CD14-positive monocyte (primary cell): ENCODE data around the gene LRRC61. TPM values are rescaled to one million over a fixed set of nuclear protein-coding genes. Genes with fewer than 3 reads are reported as not detected.
A peak's percentile ranks its signal among the peaks of the same experiment; 100 is the strongest.

Experiments used
- DNase-seq, 3 donors: peaks; one replicate each; pipeline ENCODE4 v3.0.0-alpha.2; 2011 to 2022
- H2AFZ ChIP-seq: 2 replicates; pipeline ENCODE4 v1.6.0; 2012; ENCODE audit warnings: mild to moderate bottlenecking, low read depth, low read length, inconsistent platforms; ENCODE audit not compliant: insufficient read depth, poor library complexity, severe bottlenecking
- H3K27ac ChIP-seq, 2 donors: 1 replicate in 1 of 2; 2 replicates in 1 of 2; pipeline ENCODE4 v1.5.1; 2012 to 2013; ENCODE audit warnings: low read length in 2 of 2, control low read depth in 1 of 2, inconsistent platforms in 1 of 2, low read depth in 1 of 2, mild to moderate bottlenecking in 1 of 2
- H3K27me3 ChIP-seq, 2 donors: one replicate each; pipeline versions ENCODE4 v1.6.0 to v1.6.1; 2011 to 2013; ENCODE audit warnings: low read length in 2 of 2; ENCODE audit not compliant: control insufficient read depth in 2 of 2, insufficient read depth in 2 of 2
- H3K36me3 ChIP-seq, 2 donors: replicated peaks in 1 of 2; 1 replicate in 1 of 2; 2 replicates in 1 of 2; pipeline versions ENCODE4 v1.5.1 to v1.6.1; 2012 to 2013; ENCODE audit warnings: low read length in 2 of 2, control low read depth in 1 of 2, inconsistent platforms in 1 of 2, mild to moderate bottlenecking in 1 of 2; ENCODE audit not compliant: insufficient read depth in 2 of 2, control insufficient read depth in 1 of 2
- H3K4me1 ChIP-seq, 2 donors: 1 replicate in 1 of 2; 2 replicates in 1 of 2; pipeline versions ENCODE4 v1.5.1 to v1.6.1; 2012 to 2013; ENCODE audit warnings: low read length in 2 of 2, control low read depth in 1 of 2, inconsistent platforms in 1 of 2, mild to moderate bottlenecking in 1 of 2, moderate library complexity in 1 of 2; ENCODE audit not compliant: insufficient read depth in 2 of 2, control insufficient read depth in 1 of 2
- H3K4me2 ChIP-seq: replicated peaks from 2 replicates; pipeline ENCODE3; 2012; ENCODE audit warnings: low read length, moderate library complexity, mild to moderate bottlenecking; ENCODE audit not compliant: poor library complexity, severe bottlenecking; ENCODE audit errors: extremely low read depth
- H3K4me3 ChIP-seq, 3 experiments: fragments of 200-600 bp in 1 of 3; sonication (generic) in 1 of 3; replicated peaks in 1 of 3; 1 replicate in 2 of 3; 2 replicates in 1 of 3; pipeline ENCODE4 v1.5.1; 2011 to 2013; ENCODE audit warnings: low read length in 3 of 3, mild to moderate bottlenecking in 3 of 3, control low read depth in 2 of 3, low read depth in 2 of 3, inconsistent platforms in 1 of 3, moderate library complexity in 1 of 3
- H3K79me2 ChIP-seq: 2 replicates; pipeline ENCODE4 v1.6.0; 2012; ENCODE audit warnings: mild to moderate bottlenecking, control low read depth, inconsistent platforms, low read length, moderate library complexity; ENCODE audit not compliant: insufficient read depth
- H3K9ac ChIP-seq: 2 replicates; pipeline ENCODE4 v1.6.0; 2017; ENCODE audit warnings: low read length, mild to moderate bottlenecking; ENCODE audit not compliant: insufficient read depth, poor library complexity, severe bottlenecking
- H3K9me3 ChIP-seq, 2 donors: replicated peaks in 1 of 2; 1 replicate in 1 of 2; 2 replicates in 1 of 2; pipeline versions ENCODE4 v1.5.1 to v1.6.1; 2012 to 2013; ENCODE audit warnings: low read length in 2 of 2, control low read depth in 1 of 2; ENCODE audit not compliant: control insufficient read depth in 1 of 2, insufficient read depth in 1 of 2
- H4K20me1 ChIP-seq: 2 replicates; pipeline ENCODE4 v1.6.0; 2012; ENCODE audit warnings: mild to moderate bottlenecking, low read length, control low read depth, moderate library complexity; ENCODE audit not compliant: insufficient read depth
- H3K27ac Mint-ChIP-seq, 7 donors: one replicate each; pipeline ENCODE4 v1.8.0; 2020; ENCODE audit warnings: mild to moderate bottlenecking in 7 of 7, mixed read lengths in 7 of 7, moderate library complexity in 6 of 7, inconsistent platforms in 2 of 7
- H3K27me3 Mint-ChIP-seq, 3 donors: one replicate each; pipeline ENCODE4 v1.8.0; 2021 to 2022; ENCODE audit warnings: low read depth in 3 of 3, mild to moderate bottlenecking in 3 of 3, mixed read lengths in 3 of 3, moderate library complexity in 3 of 3, inconsistent platforms in 1 of 3
- H3K36me3 Mint-ChIP-seq, 2 donors: one replicate each; pipeline ENCODE4 v1.8.0; 2020; ENCODE audit warnings: mixed read lengths in 2 of 2, inconsistent platforms in 1 of 2, mild to moderate bottlenecking in 1 of 2
- H3K4me1 Mint-ChIP-seq: one replicate; pipeline ENCODE4 v1.8.0; 2020; ENCODE audit warnings: mild to moderate bottlenecking, mixed read lengths
- H3K4me3 Mint-ChIP-seq, 2 donors: one replicate each; pipeline ENCODE4 v1.8.0; 2020; ENCODE audit warnings: mild to moderate bottlenecking in 2 of 2, mixed read lengths in 2 of 2, moderate library complexity in 1 of 2
- H3K9me3 Mint-ChIP-seq, 7 donors: one replicate each; pipeline ENCODE4 v1.8.0; 2020 to 2022; ENCODE audit warnings: mixed read lengths in 7 of 7, mild to moderate bottlenecking in 6 of 7, moderate library complexity in 6 of 7, inconsistent platforms in 2 of 7
- WGBS: methylation state at CpG from one replicate; pipeline ENCODE4 v1.1.5; 2013; ENCODE audit warnings: missing lambda C conversion rate; ENCODE audit not compliant: insufficient coverage; 5-methylcytosine and 5-hydroxymethylcytosine counted together
- intact Hi-C, 2 donors: fragments of 100-400 bp; cut with micrococcal nuclease; formaldehyde crosslinking; loops; one replicate each; pipeline versions ENCODE4 v1.15.0 to v1.15.1; 2023
- polyA plus RNA-seq, 3 donors: library from polyadenylated mRNA; depleted of rRNA in 1 of 3; unstranded in 2 of 3; stranded (reverse) in 1 of 3; fragments of 300-500 nt in 2 of 3; fragments of >200 nt in 1 of 3; fragmentation: Illumina TruSeq in 2 of 3; gene quantifications; 1 replicate in 2 of 3; 2 replicates in 1 of 3; pipeline ENCODE4 v1.2.3, GENCODE V29; 2012 to 2021
- TF ChIP-seq, protein P1 (sequence below): fragments of 200-600 bp; IDR thresholded peaks from one replicate; pipeline ENCODE4 v1.8.0; 2022; ENCODE audit warnings: antibody characterized with exemption, mild to moderate bottlenecking

Gene LRRC61
- polyA plus RNA-seq, 3 donors = 1.4 to 8.6 (median 5.7) TPM

GRCh38 chr7:150368884-150369747 lies 46.0 kb downstream of the LRRC61 start:
- TF ChIP-seq, protein P1, sequence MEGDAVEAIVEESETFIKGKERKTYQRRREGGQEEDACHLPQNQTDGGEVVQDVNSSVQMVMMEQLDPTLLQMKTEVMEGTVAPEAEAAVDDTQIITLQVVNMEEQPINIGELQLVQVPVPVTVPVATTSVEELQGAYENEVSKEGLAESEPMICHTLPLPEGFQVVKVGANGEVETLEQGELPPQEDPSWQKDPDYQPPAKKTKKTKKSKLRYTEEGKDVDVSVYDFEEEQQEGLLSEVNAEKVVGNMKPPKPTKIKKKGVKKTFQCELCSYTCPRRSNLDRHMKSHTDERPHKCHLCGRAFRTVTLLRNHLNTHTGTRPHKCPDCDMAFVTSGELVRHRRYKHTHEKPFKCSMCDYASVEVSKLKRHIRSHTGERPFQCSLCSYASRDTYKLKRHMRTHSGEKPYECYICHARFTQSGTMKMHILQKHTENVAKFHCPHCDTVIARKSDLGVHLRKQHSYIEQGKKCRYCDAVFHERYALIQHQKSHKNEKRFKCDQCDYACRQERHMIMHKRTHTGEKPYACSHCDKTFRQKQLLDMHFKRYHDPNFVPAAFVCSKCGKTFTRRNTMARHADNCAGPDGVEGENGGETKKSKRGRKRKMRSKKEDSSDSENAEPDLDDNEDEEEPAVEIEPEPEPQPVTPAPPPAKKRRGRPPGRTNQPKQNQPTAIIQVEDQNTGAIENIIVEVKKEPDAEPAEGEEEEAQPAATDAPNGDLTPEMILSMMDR = no peak
- Histone ChIP-seq H3K9ac (peak overlapping the region; percentile 93), H3K4me2 (peak overlapping the region; percentile 95), H3K36me3 (peaks cover 28 to 38% of the 10 kb centered on the region in 2 donors), H3K9me3 (no peaks in the 10 kb centered on the region), H3K27ac (peak overlapping the region; percentile 83 to 95), H4K20me1 (peaks cover 50% of the 10 kb centered on the region), H3K79me2 (peaks cover 55% of the 10 kb centered on the region), H3K27me3 (no peaks in the 10 kb centered on the region), H2AFZ (peak overlapping the region; percentile 92), H3K4me1 (peaks cover 53 to 67% of the 10 kb centered on the region in 2 donors), H3K4me3 (peak overlapping the region; percentile 58 to 91 (median 73))
- WGBS = 0% methylated on average over 54 of the region's 58 CpGs
- peaks cover 0 to 2% (median 0%) of the 10 kb centered on the region in 7 donors for H3K9me3 Mint-ChIP-seq
- H3K27me3 Mint-ChIP-seq = no peaks in the 10 kb centered on the region
- H3K4me1 Mint-ChIP-seq = peaks cover 58% of the 10 kb centered on the region
- H3K36me3 Mint-ChIP-seq = peaks cover 17 to 33% of the 10 kb centered on the region in 2 donors
- peak overlapping the region; percentile 95 to 97 for H3K4me3 Mint-ChIP-seq
- H3K27ac Mint-ChIP-seq = peak overlapping the region; percentile 91 to 98 (median 95)
- intact Hi-C loops = loop anchor here (5.0 to 10.0 kb wide), 2 partner anchors 416 to 527 kb away; no protein-coding TSS in a partner anchor
- DNase-seq = peak in 2 of 3 donors; percentile 43 to 57

DNA sequence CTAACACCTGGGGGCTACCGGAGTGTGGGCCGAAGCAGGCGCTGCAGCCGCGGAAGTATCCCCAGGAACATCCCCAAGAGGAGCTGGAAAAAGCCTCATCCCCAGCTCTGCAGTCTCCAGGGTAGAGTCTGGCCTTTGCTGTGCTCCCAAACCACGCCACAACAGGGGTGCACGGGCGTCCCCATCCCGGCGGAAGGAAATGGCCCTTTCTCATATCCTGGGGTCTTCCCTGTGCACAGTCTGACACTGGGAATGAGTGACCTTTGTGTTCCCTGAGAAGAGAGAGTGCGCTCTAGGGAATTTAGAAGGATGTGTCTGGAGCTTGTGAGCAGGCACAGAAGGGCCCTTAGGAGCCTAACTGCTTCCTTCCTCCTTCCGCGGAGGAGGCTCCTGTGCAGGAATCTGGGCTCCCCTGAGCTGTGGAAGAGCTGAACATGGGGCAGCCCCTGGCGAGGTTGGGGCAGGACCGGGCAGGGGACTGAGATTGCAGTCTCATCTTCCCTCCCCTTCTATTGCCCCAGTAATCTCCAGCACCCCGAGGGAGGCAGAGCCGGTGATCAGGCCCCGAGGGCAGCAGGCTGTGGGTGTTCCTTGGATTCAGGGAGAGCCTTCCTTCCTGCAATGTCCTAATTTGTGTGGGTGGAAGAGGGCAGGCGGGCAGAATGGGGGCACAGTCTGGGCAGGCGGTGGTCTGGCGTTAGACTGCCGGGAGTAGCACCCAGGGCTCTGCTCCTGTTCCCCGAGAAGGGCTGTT lies 46.8 kb downstream of the LRRC61 start:
- peaks cover 57% of the 10 kb centered on the region for H3K79me2 ChIP-seq
- H3K27me3 Mint-ChIP-seq = no peaks in the 10 kb centered on the region

More for the DNA sequence above, 46.8 kb downstream of the LRRC61 start:
- peaks cover 33 to 44% of the 10 kb centered on the region in 2 donors for H3K36me3 ChIP-seq
- H3K27ac ChIP-seq = peak overlapping the region; percentile 70 to 95
- Mint-ChIP-seq H3K36me3 (peaks cover 24 to 41% of the 10 kb centered on the region in 2 donors), H3K4me3 (peak overlapping the region; percentile 95 to 97), H3K4me1 (peaks cover 53% of the 10 kb centered on the region), H3K27ac (peak overlapping the region in 6 of 7 donors; percentile 65 to 98 (median 93)), H3K9me3 (peaks cover 0 to 2% (median 0%) of the 10 kb centered on the region in 7 donors)
- H2AFZ ChIP-seq = no peak overlapping the region
- no peaks in the 10 kb centered on the region for H3K9me3 ChIP-seq
- peak overlapping the region; percentile 58 to 91 (median 73) for H3K4me3 ChIP-seq
- peaks cover 44 to 59% of the 10 kb centered on the region in 2 donors for H3K4me1 ChIP-seq
- peaks cover 57% of the 10 kb centered on the region for H4K20me1 ChIP-seq
- intact Hi-C loops = loop anchor here (1.0 to 10.0 kb wide), 4 partner anchors 8 to 715 kb away; partner anchors contain the start of genes AGAP3 (in 1 of the 2), FASTK (in 1 of the 2) and TMUB1 (in 1 of the 2)
- peak in 1 of 3 donors; percentile 19 for DNase-seq
- TF ChIP-seq, protein P1 = no peak
- H3K4me2 ChIP-seq = peak overlapping the region; percentile 95
- no peaks in the 10 kb centered on the region for H3K27me3 ChIP-seq
- H3K9ac ChIP-seq = peak overlapping the region; percentile 93
- WGBS = 42% methylated on average over 18 of the region's 23 CpGs
